MM.1S (cell line): ENCODE data around the gene SRM.

ENCODE experiments used
- EZH2 ChIP-seq: fragments of 300-600 bp; sonication (generic); optimal IDR thresholded peaks from 2 replicates; pipeline ENCODE3; 2017; ENCODE audit warnings: low read depth, mild to moderate bottlenecking, antibody characterized with exemption, low read length, mixed read lengths
- EZH2phosphoT487 ChIP-seq: fragments of 300-600 bp; sonication (generic); IDR thresholded peaks from 2 replicates; pipeline ENCODE4 v1.6.1; 2018; ENCODE audit warnings: antibody characterized with exemption, low read length
- TF ChIP-seq, protein P1 (sequence below): fragments of 300-600 bp; sonication (generic); IDR thresholded peaks from 2 replicates; pipeline ENCODE4 v1.5.1; 2016; ENCODE audit warnings: antibody characterized with exemption, low read length, mixed read lengths

DNA sequence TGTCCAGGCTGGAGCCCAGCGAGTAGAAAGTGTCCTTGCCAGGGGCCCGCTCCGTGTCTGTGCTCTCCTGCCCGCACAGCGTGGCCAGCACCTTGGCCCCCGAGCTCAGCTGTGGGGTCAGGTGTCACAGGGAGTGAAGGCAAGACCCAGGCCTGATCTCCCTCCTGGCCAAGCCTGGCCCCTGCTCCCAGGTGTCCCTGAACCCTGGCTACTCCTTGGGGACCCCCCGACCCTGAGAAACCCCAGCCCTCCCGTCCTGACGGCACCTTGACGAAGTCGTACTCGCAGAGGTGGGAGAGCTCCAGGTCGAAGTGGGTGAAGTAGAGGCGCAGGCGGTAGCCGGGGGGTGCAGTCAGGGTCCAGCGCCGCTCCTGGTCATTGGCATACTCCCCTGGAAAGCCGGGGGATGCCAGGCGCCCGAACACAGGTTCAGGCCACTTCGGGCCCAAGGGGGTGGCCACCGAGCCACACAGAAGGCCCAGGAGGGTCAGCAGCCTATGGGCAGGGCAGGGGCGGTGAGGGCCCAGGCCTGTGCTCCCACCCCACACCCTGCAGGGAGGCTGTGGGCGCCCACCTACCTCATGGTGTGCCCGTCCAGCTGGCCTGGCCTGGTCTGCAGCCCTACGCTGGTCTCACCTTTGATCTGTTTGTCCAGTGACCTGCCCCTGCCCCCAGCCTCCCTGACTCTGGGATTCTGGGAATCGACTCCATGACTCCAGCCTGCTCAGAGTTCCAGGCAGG, 13.0 kb downstream of the SRM start, which contains the start of gene MASP2:
- TF ChIP-seq, protein P1, sequence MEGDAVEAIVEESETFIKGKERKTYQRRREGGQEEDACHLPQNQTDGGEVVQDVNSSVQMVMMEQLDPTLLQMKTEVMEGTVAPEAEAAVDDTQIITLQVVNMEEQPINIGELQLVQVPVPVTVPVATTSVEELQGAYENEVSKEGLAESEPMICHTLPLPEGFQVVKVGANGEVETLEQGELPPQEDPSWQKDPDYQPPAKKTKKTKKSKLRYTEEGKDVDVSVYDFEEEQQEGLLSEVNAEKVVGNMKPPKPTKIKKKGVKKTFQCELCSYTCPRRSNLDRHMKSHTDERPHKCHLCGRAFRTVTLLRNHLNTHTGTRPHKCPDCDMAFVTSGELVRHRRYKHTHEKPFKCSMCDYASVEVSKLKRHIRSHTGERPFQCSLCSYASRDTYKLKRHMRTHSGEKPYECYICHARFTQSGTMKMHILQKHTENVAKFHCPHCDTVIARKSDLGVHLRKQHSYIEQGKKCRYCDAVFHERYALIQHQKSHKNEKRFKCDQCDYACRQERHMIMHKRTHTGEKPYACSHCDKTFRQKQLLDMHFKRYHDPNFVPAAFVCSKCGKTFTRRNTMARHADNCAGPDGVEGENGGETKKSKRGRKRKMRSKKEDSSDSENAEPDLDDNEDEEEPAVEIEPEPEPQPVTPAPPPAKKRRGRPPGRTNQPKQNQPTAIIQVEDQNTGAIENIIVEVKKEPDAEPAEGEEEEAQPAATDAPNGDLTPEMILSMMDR, result no peak
- TF ChIP-seq EZH2phosphoT487 (no peak), EZH2 (no peak)
